Adrenal gland (tissue), 5 donors: Measurements from ENCODE around the gene DEDD.

Source experiments
- CTCF ChIP-seq, 6 experiments: fragments of 450-650 bp in 4 of 6; fragments of 200-600 bp in 2 of 6; sonication (generic) in 1 of 6; IDR thresholded peaks; 1 replicate in 5 of 6; 2 replicates in 1 of 6; pipeline versions ENCODE4 v1.5.1 to v1.8.0; 2016 to 2021; ENCODE audit warnings: antibody characterized with exemption in 6 of 6, mild to moderate bottlenecking in 2 of 6, moderate library complexity in 1 of 6
- POLR2A ChIP-seq, 2 donors: fragments of 450-650 bp; IDR thresholded peaks; one replicate each; pipeline ENCODE4 v1.6.1; 2017; ENCODE audit warnings: antibody characterized with exemption in 2 of 2, mild to moderate bottlenecking in 2 of 2, moderate library complexity in 1 of 2
- donor health status: DM: no; HTN: no; CAD: no.

- TF ChIP-seq CTCF (IDR thresholded peaks at IDR 0.05) (no peak), POLR2A (IDR thresholded peaks at IDR 0.05) (no peak)
These were observed 43.8 kb downstream of the DEDD start for GRCh38 chr1:161088587-161089110.
